K562 (cell line): Measurements from ENCODE around the gene NFKBIA. TPM values are rescaled to one million over a fixed set of nuclear protein-coding genes. Genes with fewer than 3 reads are reported as not detected.
"Not testable (repeated sequence)": the region's sequence is repeated elsewhere in the genome, so short reads cannot be mapped to it uniquely, and the experiment has no call there.

ENCODE experiments used
- ATAC-seq: fragments of 200-7000 bp; cut with Tn5 transposase; 3 replicates; pipeline ENCODE4 v1.9.1; 2020; ENCODE audit warnings: moderate library complexity
- BruUV-seq: library from RNA; stranded (reverse); fragments of 400-500 nt; replicated peaks from 2 replicates; lab custom pipeline; 2021; lab: Mats Ljungman, UMichigan
- CTCF ChIA-PET: fragments of 300-600 bp; formaldehyde crosslinking; extraction: SDS; loops from one replicate; lab custom pipeline; 2021; ENCODE audit warnings: low intra/inter-chr PET ratio; lab: Yijun Ruan, JAX
- POLR2A ChIA-PET: fragments of 300-600, 350-650 bp; sonication (Branson Sonifier 250); formaldehyde crosslinking; extraction: SDS; loops from one replicate; lab custom pipeline; 2021; ENCODE audit warnings: antibody characterized with exemption, inconsistent platforms; lab: Yijun Ruan, JAX
- DNase-seq, 4 experiments: peaks; one replicate each; pipeline versions ENCODE4 v3.0.0 to v3.0.0-alpha.2; 2011 to 2018; ENCODE audit warnings: low spot score in 3 of 4, mixed read lengths in 3 of 4; ENCODE audit errors: extremely low read depth in 1 of 4
- FAIRE-seq: peaks from 2 replicates; lab custom pipeline; 2011; peaks lifted over from hg19 to GRCh38; lab: Jason Lieb, UNC
- H2AFZ ChIP-seq: 2 replicates; pipeline ENCODE4 v1.6.0; 2011; ENCODE audit warnings: low read depth, low read length, control low read depth, inconsistent platforms
- H3K27ac ChIP-seq: fragments of 200-600 bp; 3 replicates; pipeline ENCODE4 v1.8.0; 2011; ENCODE audit warnings: low read depth, mild to moderate bottlenecking, control low read depth, inconsistent platforms, low read length, moderate library complexity, mixed read lengths; ENCODE audit errors: extremely low read depth
- H3K27me3 ChIP-seq, 2 experiments: fragments of 300-600 bp in 1 of 2; 2 replicates in 1 of 2; 3 replicates in 1 of 2; pipeline versions ENCODE4 v1.6.0 to v1.8.0; 2011; ENCODE audit warnings: inconsistent platforms in 2 of 2, low read length in 2 of 2, mild to moderate bottlenecking in 1 of 2, mixed read lengths in 1 of 2, moderate library complexity in 1 of 2; ENCODE audit not compliant: control insufficient read depth in 2 of 2, insufficient read depth in 2 of 2
- H3K36me3 ChIP-seq: fragments of 300-600 bp; 3 replicates; pipeline ENCODE4 v1.8.0; 2011; ENCODE audit warnings: mild to moderate bottlenecking, low read length, inconsistent platforms; ENCODE audit not compliant: control insufficient read depth, insufficient read depth
- H3K4me1 ChIP-seq, 2 experiments: fragments of 200-600 bp in 1 of 2; replicated peaks in 1 of 2; 2 replicates in 1 of 2; 3 replicates in 1 of 2; pipeline versions ENCODE4 v1.5.1 to v1.8.0; 2011; ENCODE audit warnings: inconsistent platforms in 2 of 2, low read length in 2 of 2, mild to moderate bottlenecking in 1 of 2, mixed read lengths in 1 of 2, moderate library complexity in 1 of 2; ENCODE audit not compliant: control insufficient read depth in 2 of 2, insufficient read depth in 2 of 2
- H3K4me2 ChIP-seq: 2 replicates; pipeline ENCODE4 v1.6.1; 2011; ENCODE audit warnings: low read length, control low read depth, inconsistent platforms, mixed read lengths; ENCODE audit not compliant: insufficient read depth
- H3K4me3 ChIP-seq: fragments of 200-600 bp; sonication (generic), shearing (Covaris generic); 2 replicates; pipeline ENCODE4 v1.5.1; 2016; ENCODE audit warnings: control low read depth, inconsistent platforms
- H3K79me2 ChIP-seq: fragments of 200-600 bp; 3 replicates; pipeline ENCODE4 v1.8.0; 2011; ENCODE audit warnings: low read length, inconsistent platforms; ENCODE audit not compliant: control insufficient read depth, insufficient read depth
- H3K9ac ChIP-seq, 2 experiments: 2 replicates each; pipeline versions ENCODE4 v1.6.0 to v1.6.1; 2011; ENCODE audit warnings: low read depth in 2 of 2, low read length in 2 of 2, control low read depth in 1 of 2, inconsistent platforms in 1 of 2, mild to moderate bottlenecking in 1 of 2, mixed read lengths in 1 of 2; ENCODE audit not compliant: insufficient read depth in 1 of 2
- H3K9me1 ChIP-seq: one replicate; pipeline ENCODE4 v1.6.0; 2011; ENCODE audit warnings: inconsistent platforms, mild to moderate bottlenecking, low read length, moderate library complexity; ENCODE audit not compliant: control insufficient read depth, insufficient read depth
- H3K9me3 ChIP-seq: replicated peaks from 2 replicates; pipeline ENCODE4 v1.5.1; 2011; ENCODE audit warnings: low read depth, low read length, inconsistent platforms; ENCODE audit not compliant: control insufficient read depth, insufficient read depth
- H4K20me1 ChIP-seq: replicated peaks from 2 replicates; pipeline ENCODE4 v1.6.1; 2011; ENCODE audit warnings: low read length, inconsistent platforms, mixed read lengths; ENCODE audit not compliant: control insufficient read depth, insufficient read depth
- ASH1L ChIP-seq: fragments of 450-650 bp; IDR thresholded peaks from 2 replicates; pipeline ENCODE4 v1.6.1; 2018; ENCODE audit warnings: borderline replicate concordance, mild to moderate bottlenecking, low read depth; ENCODE audit not compliant: partially characterized antibody
- BACH1 ChIP-seq: fragments of 200-800 bp; sonication (Bioruptor generic); IDR thresholded peaks from 2 replicates; pipeline ENCODE4 v1.6.1; 2016; ENCODE audit warnings: missing genetic modification characterization, missing compliant biosample characterization
- CTCF ChIP-seq, 3 experiments: IDR thresholded peaks in 2 of 3; conservative IDR thresholded peaks in 1 of 3; 2 replicates each; pipeline ENCODE4 v1.5.1; 2011 to 2012; ENCODE audit warnings: low read length in 3 of 3, mild to moderate bottlenecking in 3 of 3, control low read depth in 2 of 3, improper control_type of control experiment in 1 of 3, inconsistent platforms in 1 of 3, low read depth in 1 of 3, mixed read lengths in 1 of 3, moderate library complexity in 1 of 3; ENCODE audit not compliant: insufficient read depth in 2 of 3
- SMC3 ChIP-seq: conservative IDR thresholded peaks from 2 replicates; pipeline ENCODE4 v1.6.1; 2011; ENCODE audit warnings: low read depth, low read length, improper control_type of control experiment; ENCODE audit not compliant: insufficient read depth
- YBX1 ChIP-seq: fragments of 450-650 bp; IDR thresholded peaks from 2 replicates; pipeline ENCODE4 v1.7.1; 2016; ENCODE audit warnings: mild to moderate bottlenecking
- ZNF384 ChIP-seq: IDR thresholded peaks from 2 replicates; pipeline ENCODE4 v1.6.1; 2012; ENCODE audit warnings: low read depth, low read length, improper control_type of control experiment
- WGBS: fragments of 100-300 bp; shearing (Covaris generic); methylation state at CpG from one replicate; pipeline ENCODE4 v1.1.6; 2016; ENCODE audit warnings: low coverage, mixed read lengths; ENCODE audit not compliant: insufficient coverage; ENCODE audit errors: missing lambda C conversion rate; 5-methylcytosine and 5-hydroxymethylcytosine counted together
- in situ Hi-C: fragments of 300-500 bp; cut with MboI; formaldehyde crosslinking; loops from 4 replicates; pipeline ENCODE4 v1.15.0; 2018; ENCODE audit warnings: inconsistent platforms, mixed read lengths
- intact Hi-C: fragments of 100-400 bp; cut with micrococcal nuclease; formaldehyde crosslinking; loops from 2 replicates; pipeline ENCODE4 v1.14.2; 2022
- polyA plus RNA-seq, 8 experiments: library from polyadenylated mRNA; depleted of rRNA in 4 of 8; stranded (reverse) in 5 of 8; unstranded in 3 of 8; fragments of >200 nt; fragmentation: Nextera tagmentation in 2 of 8; fragmentation: Illumina TruSeq in 1 of 8; extraction: Ambion mirVana in 2 of 8; extraction: Trizol in 1 of 8; gene quantifications; 2 replicates each; pipeline versions ENCODE4 v1.2.1 to v1.2.3, GENCODE V29; 2011 to 2014; ENCODE audit warnings: inconsistent platforms in 1 of 8, missing spikeins in 1 of 8
- total RNA-seq, 7 experiments: library from RNA; depleted of rRNA in 6 of 7; stranded (reverse); fragments of >200 nt in 6 of 7; fragmentation: Illumina TruSeq in 2 of 7; extraction: Trizol in 2 of 7; gene quantifications; 2 replicates each; pipeline versions ENCODE4 v1.2.1 to v1.2.3, GENCODE V29; 2011 to 2021; ENCODE audit warnings: low replicate concordance in 1 of 7

The NFKBIA gene
- total and polyA plus RNA-seq, 9 of the 15 experiments (the other 6 are each of a cell fraction or from before 2014, with no cell fraction given), result 6.9 to 31.8 (median 18.2) TPM

- peak; percentile 60 for FAIRE-seq
- CTCF ChIA-PET, result no interaction called here
- Histone ChIP-seq H3K4me3 (no peak overlapping the region), H3K4me2 (no peak overlapping the region), H3K4me1 (peaks cover 0 to 3% of the 10 kb centered on the region in 2 experiments; a peak in 1 of 5 replicates), H3K9ac (no peak overlapping the region), H3K9me1 (no peaks in the 10 kb centered on the region), H4K20me1 (no peaks in the 10 kb centered on the region), H3K9me3 (no peaks in the 10 kb centered on the region), H2AFZ (no peak overlapping the region), H3K36me3 (no peaks in the 10 kb centered on the region), H3K27ac (no peak overlapping the region), H3K79me2 (no peaks in the 10 kb centered on the region), H3K27me3 (no peaks in the 10 kb centered on the region)
- POLR2A ChIA-PET, result no interaction called here
- ATAC-seq, result peak; percentile 73
- BruUV-seq, result no TSS peak
- 21% methylated on average over 8 of the region's 8 CpGs for WGBS
- in situ Hi-C loops, result loop anchor here (10.0 kb wide), 1 partner anchor 376 kb away; no protein-coding TSS in a partner anchor
- DNase-seq, result peak in 2 of 4 experiments; percentile 9 to 16
- intact Hi-C loops, result loop anchor here (5.0 kb wide), 1 partner anchor 248 kb away; no protein-coding TSS in a partner anchor
- TF ChIP-seq ZNF384, result peak; percentile 96
- no peak for TF ChIP-seq ASH1L
- no peak for TF ChIP-seq BACH1 (tag)
- TF ChIP-seq CTCF (IDR thresholded peaks at IDR 0.05 in 2 of 3, conservative IDR thresholded peaks at IDR 0.05 in 1 of 3; ENCODE audit: insufficient read depth in 2 of 3, low read depth in 1 of 3, low read length in 3 of 3), result peak; percentile 41 to 59 (median 56); a peak in 4 of 6 replicates
- TF ChIP-seq YBX1, result no peak
- TF ChIP-seq SMC3, result 0 out of 2 replicates have a peak, but pooled peaks have one; percentile 11
- TF ChIP-seq, all 486 proteins: peak for 3
These were observed 34.6 kb upstream of the NFKBIA start for GRCh38 chr14:35438910-35439713.

DNA sequence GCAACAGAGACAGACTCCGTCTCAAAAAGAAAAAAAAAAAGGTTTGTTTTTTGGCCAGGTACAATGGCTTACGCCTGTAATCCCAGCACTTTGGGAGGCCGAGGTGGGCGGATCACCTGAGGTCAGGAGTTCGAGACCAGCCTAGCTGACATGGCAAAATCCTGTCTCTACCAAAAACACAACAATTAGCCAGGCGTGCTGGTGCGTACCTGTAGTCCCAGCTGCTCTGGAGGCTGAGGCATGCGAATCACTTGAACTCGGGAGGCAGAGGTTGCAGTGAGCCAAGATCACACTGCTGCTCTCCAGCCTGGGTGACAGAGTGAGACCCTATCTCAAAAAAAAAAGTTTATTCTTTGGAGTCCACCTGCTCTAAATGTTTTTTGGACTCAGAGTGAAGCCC lies 33.9 kb upstream of the NFKBIA start:
- H3K27me3 ChIP-seq, H3K79me2 ChIP-seq, H3K9me1 ChIP-seq, H3K4me3 ChIP-seq, CTCF ChIA-PET, DNase-seq, H3K9me3 ChIP-seq, H3K27ac ChIP-seq, H3K4me1 ChIP-seq, H4K20me1 ChIP-seq, POLR2A ChIA-PET, H3K36me3 ChIP-seq, BruUV-seq, ATAC-seq, H2AFZ ChIP-seq, H3K9ac ChIP-seq, FAIRE-seq, H3K4me2 ChIP-seq: not testable (repeated sequence)
- intact Hi-C loops (loop anchor here (5.0 kb wide), 1 partner anchor 249 kb away; no protein-coding TSS in a partner anchor), in situ Hi-C loops (loop anchor here (10.0 kb wide), 1 partner anchor 376 kb away; no protein-coding TSS in a partner anchor)
- 80% methylated on average over 9 of the region's 9 CpGs for WGBS
